ENCODE measurements around the gene C2orf69. TPM values are rescaled to one million over a fixed set of nuclear protein-coding genes. Genes with fewer than 3 reads are reported as not detected.

C2orf69 gene
- total RNA-seq, 1 experiment from 2014 or later, result 21.6 TPM

- TF ChIP-seq CTCF (IDR thresholded peaks at IDR 0.05 in 2 of 3, conservative IDR thresholded peaks at IDR 0.05 in 1 of 3; ENCODE audit: borderline replicate concordance in 1 of 3, insufficient read depth in 1 of 3, low read depth in 2 of 3, low read length in 2 of 3), result no peak
Measured at GRCh38 chr2:199902486-199903110, 8.5 kb upstream of the C2orf69 start (continued).

- POLR2A ChIA-PET, result no interaction called here
- intact Hi-C loops (cut with micrococcal nuclease), result no loop called here
- RAD21 ChIA-PET (ENCODE audit: low non-redundant PET in 1 of 2, low total read pairs in 2 of 2, uncharacterized antibody in 2 of 2, unreplicated experiment in 2 of 2), result no interaction called here
Measured at GRCh38 chr2:199903111-199903510, 8.0 kb upstream of the C2orf69 start.

More at GRCh38 chr2:199903111-199903510, 8.0 kb upstream of the C2orf69 start:
- no peaks in the 10 kb centered on the region for H3K9me2 ChIP-seq (ENCODE audit: insufficient read depth)
- TF ChIP-seq EZH2 (IDR thresholded peaks at IDR 0.05) (no peak), MAX (IDR thresholded peaks at IDR 0.05) (no peak), CTCF (IDR thresholded peaks at IDR 0.05 in 2 of 3, conservative IDR thresholded peaks at IDR 0.05 in 1 of 3; ENCODE audit: borderline replicate concordance in 1 of 3, insufficient read depth in 1 of 3, low read depth in 2 of 3, low read length in 2 of 3) (no peak), ZBTB33 (IDR thresholded peaks at IDR 0.05; ENCODE audit: extremely low read depth, insufficient replicate concordance, low read length) (no peak), POLR2AphosphoS5 (IDR thresholded peaks at IDR 0.05; ENCODE audit: low read depth, low read length) (no peak), FOSL1 (IDR thresholded peaks at IDR 0.05; ENCODE audit: low read depth) (no peak), EZH2phosphoT487 (IDR thresholded peaks at IDR 0.05; ENCODE audit: borderline replicate concordance) (no peak), CEBPB (IDR thresholded peaks at IDR 0.05; ENCODE audit: low read depth) (no peak), ZFX (IDR thresholded peaks at IDR 0.05) (no peak), RAD21 (IDR thresholded peaks at IDR 0.05; ENCODE audit: low read depth) (no peak), ZNF274 (IDR thresholded peaks at IDR 0.05; ENCODE audit: low read depth, low read length) (no peak), EGR1 (IDR thresholded peaks at IDR 0.05; ENCODE audit: low read depth) (no peak)
- no peaks in the 10 kb centered on the region for H3K79me2 ChIP-seq (ENCODE audit: insufficient read depth, low read length)
- H3K9me3 ChIP-seq (ENCODE audit: control insufficient read depth in 1 of 2, insufficient read depth in 1 of 2, low read depth in 1 of 2, low read length in 2 of 2), result no peaks in the 10 kb centered on the region
- no peak overlapping the region for H3K4me3 ChIP-seq (replicated peaks in 1 of 2; ENCODE audit: low read depth in 1 of 2, low read length in 2 of 2)
- no peaks in the 10 kb centered on the region for H3K36me3 ChIP-seq (ENCODE audit: control insufficient read depth in 1 of 2, insufficient read depth in 2 of 2, low read length in 2 of 2)
- H3K4me2 ChIP-seq (ENCODE audit: low read length), result no peak overlapping the region
- H3K4me1 ChIP-seq (ENCODE audit: control insufficient read depth in 1 of 2, insufficient read depth in 2 of 2, low read length in 2 of 2), result no peaks in the 10 kb centered on the region
- CTCF ChIA-PET, result no interaction called here
- H3K27me3 ChIP-seq (ENCODE audit: insufficient read depth, low read length), result no peaks in the 10 kb centered on the region
- no peak overlapping the region for H2AFZ ChIP-seq (ENCODE audit: low read depth, low read length, poor library complexity, severe bottlenecking)
- H3K27ac ChIP-seq (ENCODE audit: low read depth, low read length), result no peak overlapping the region
- H4K20me1 ChIP-seq (ENCODE audit: insufficient read depth), result no peaks in the 10 kb centered on the region
- no TSS peak for BruUV-seq (replicated peaks)
- ATAC-seq (no peak), DNase-seq (ENCODE audit: low read depth, low spot score) (no peak)
- no peak overlapping the region for H3K9ac ChIP-seq (ENCODE audit: low read length)

Data from HCT116 (cell line).